Measurements from ENCODE around the gene SYNJ1.
A peak's percentile ranks its signal among the peaks of the same experiment; 100 is the strongest.

Gene SYNJ1

GRCh38 chr21:32733356-32733755, 5.5 kb upstream of the SYNJ1 start:
- Histone ChIP-seq H3K4me3 (replicated peaks; ENCODE audit: low read depth, low read length) (no peak overlapping the region), H3K36me3 (ENCODE audit: control insufficient read depth, insufficient read depth, low read length) (no peaks in the 10 kb centered on the region), H3K27me3 (replicated peaks; ENCODE audit: control insufficient read depth, insufficient read depth, low read length) (no peaks in the 10 kb centered on the region)
- no peak for TF ChIP-seq CTCF (IDR thresholded peaks at IDR 0.05; ENCODE audit: insufficient read depth, low read length, poor library complexity, severe bottlenecking)
- no peak for DNase-seq (ENCODE audit: extremely low read depth, insufficient read length)

GRCh38 chr21:32732544-32732943, 4.7 kb upstream of the SYNJ1 start:
- no peak overlapping the region for H3K4me3 ChIP-seq (replicated peaks; ENCODE audit: low read depth, low read length)
- no peaks in the 10 kb centered on the region for H3K36me3 ChIP-seq (ENCODE audit: control insufficient read depth, insufficient read depth, low read length)
- no peaks in the 10 kb centered on the region for H3K27me3 ChIP-seq (replicated peaks; ENCODE audit: control insufficient read depth, insufficient read depth, low read length)
- no peak for TF ChIP-seq CTCF (IDR thresholded peaks at IDR 0.05; ENCODE audit: insufficient read depth, low read length, poor library complexity, severe bottlenecking)
- DNase-seq (ENCODE audit: extremely low read depth, insufficient read length), result no peak

GRCh38 chr21:32728848-32729247, 1.0 kb upstream of the SYNJ1 start:
- TF ChIP-seq CTCF (IDR thresholded peaks at IDR 0.05; ENCODE audit: insufficient read depth, low read length, poor library complexity, severe bottlenecking), result no peak

GRCh38 chr21:32728456-32728839, 635 bp upstream of the SYNJ1 start:
- Histone ChIP-seq H3K27me3 (replicated peaks; ENCODE audit: control insufficient read depth, insufficient read depth, low read length) (no peaks in the 10 kb centered on the region), H3K36me3 (ENCODE audit: control insufficient read depth, insufficient read depth, low read length) (no peaks in the 10 kb centered on the region), H3K4me3 (replicated peaks; ENCODE audit: low read depth, low read length) (peak overlapping the region; percentile 69)
- TF ChIP-seq CTCF (IDR thresholded peaks at IDR 0.05; ENCODE audit: insufficient read depth, low read length, poor library complexity, severe bottlenecking), result no peak
- DNase-seq (ENCODE audit: extremely low read depth, insufficient read length), result no peak

More at GRCh38 chr21:32728848-32729247, 1.0 kb upstream of the SYNJ1 start:
- no peaks in the 10 kb centered on the region for H3K27me3 ChIP-seq (replicated peaks; ENCODE audit: control insufficient read depth, insufficient read depth, low read length)
- DNase-seq (ENCODE audit: extremely low read depth, insufficient read length), result no peak
- H3K4me3 ChIP-seq (replicated peaks; ENCODE audit: low read depth, low read length), result peak overlapping the region; percentile 69
- H3K36me3 ChIP-seq (ENCODE audit: control insufficient read depth, insufficient read depth, low read length), result no peaks in the 10 kb centered on the region

- no peak for TF ChIP-seq CTCF (IDR thresholded peaks at IDR 0.05; ENCODE audit: insufficient read depth, low read length, poor library complexity, severe bottlenecking)
- no peak for DNase-seq (ENCODE audit: extremely low read depth, insufficient read length)
- Histone ChIP-seq H3K4me3 (replicated peaks; ENCODE audit: low read depth, low read length) (peak overlapping the region; percentile 69), H3K36me3 (ENCODE audit: control insufficient read depth, insufficient read depth, low read length) (no peaks in the 10 kb centered on the region), H3K27me3 (replicated peaks; ENCODE audit: control insufficient read depth, insufficient read depth, low read length) (no peaks in the 10 kb centered on the region)
Observed at GRCh38 chr21:32726839-32727686, 750 bp downstream of the SYNJ1 start.
